Measurements from ENCODE around the gene HSD17B2. TPM values are rescaled to one million over a fixed set of nuclear protein-coding genes. Genes with fewer than 3 reads are reported as not detected.

Gene HSD17B2
- polyA plus RNA-seq, 1 experiment, result 14.1 TPM

- ChIA-PET CTCF (interaction anchor here (0.6 to 0.7 kb wide), 2 partner anchors 47 to 78 kb away, joined by 3 to 4 read pairs; no protein-coding TSS in a partner anchor), POLR2A (no interaction called here)
- H3K9me3 ChIP-seq (ENCODE audit: control insufficient read depth, insufficient read depth, low read length), result no peaks in the 10 kb centered on the region
- no peak overlapping the region for H3K27ac ChIP-seq (ENCODE audit: low read depth, low read length)
- no peak overlapping the region for H3K4me3 ChIP-seq (ENCODE audit: low read depth, low read length)
- no peaks in the 10 kb centered on the region for H3K27me3 ChIP-seq (ENCODE audit: control insufficient read depth, insufficient read depth, low read length)
- no peak for TF ChIP-seq CTCF (IDR thresholded peaks at IDR 0.05; ENCODE audit: low read depth, low read length)
- no peak for DNase-seq (ENCODE audit: low read depth, low spot score)
Measured at GRCh38 chr16:82017911-82018568, 17.0 kb upstream of the HSD17B2 start.

- CTCF ChIA-PET, result interaction anchor here (1.4 kb wide), 1 partner anchor 437 kb away, joined by 3 read pairs; no protein-coding TSS in a partner anchor
- H3K27ac ChIP-seq (ENCODE audit: low read depth, low read length), result no peak overlapping the region
- H3K4me3 ChIP-seq (ENCODE audit: low read depth, low read length), result no peak overlapping the region
- H3K27me3 ChIP-seq (ENCODE audit: control insufficient read depth, insufficient read depth, low read length), result no peaks in the 10 kb centered on the region
- DNase-seq (ENCODE audit: low read depth, low spot score), result no peak
- POLR2A ChIA-PET, result no interaction called here
- no peaks in the 10 kb centered on the region for H3K9me3 ChIP-seq (ENCODE audit: control insufficient read depth, insufficient read depth, low read length)
- no peak for TF ChIP-seq CTCF (IDR thresholded peaks at IDR 0.05; ENCODE audit: low read depth, low read length)
Measured at GRCh38 chr16:82019535-82019934, 15.5 kb upstream of the HSD17B2 start.

GRCh38 chr16:82020051-82020450 is 15.0 kb upstream of the HSD17B2 start:
- POLR2A ChIA-PET, result no interaction called here
- Histone ChIP-seq H3K9me3 (ENCODE audit: control insufficient read depth, insufficient read depth, low read length) (no peaks in the 10 kb centered on the region), H3K4me3 (ENCODE audit: low read depth, low read length) (no peak overlapping the region), H3K27me3 (ENCODE audit: control insufficient read depth, insufficient read depth, low read length) (no peaks in the 10 kb centered on the region), H3K27ac (ENCODE audit: low read depth, low read length) (no peak overlapping the region)
- no peak for DNase-seq (ENCODE audit: low read depth, low spot score)
- no peak for TF ChIP-seq CTCF (IDR thresholded peaks at IDR 0.05; ENCODE audit: low read depth, low read length)
- CTCF ChIA-PET, result interaction anchor here (1.4 kb wide), 1 partner anchor 437 kb away, joined by 3 read pairs; no protein-coding TSS in a partner anchor

GRCh38 chr16:82023206-82023605 is 11.8 kb upstream of the HSD17B2 start:
- ChIA-PET CTCF (interaction anchor here (0.7 kb wide), 1 partner anchor 9 kb away, joined by 3 read pairs; no protein-coding TSS in a partner anchor), POLR2A (no interaction called here)
- Histone ChIP-seq H3K4me3 (ENCODE audit: low read depth, low read length) (no peak overlapping the region), H3K9me3 (ENCODE audit: control insufficient read depth, insufficient read depth, low read length) (no peaks in the 10 kb centered on the region), H3K27me3 (ENCODE audit: control insufficient read depth, insufficient read depth, low read length) (no peaks in the 10 kb centered on the region), H3K27ac (ENCODE audit: low read depth, low read length) (no peak overlapping the region)
- no peak for DNase-seq (ENCODE audit: low read depth, low spot score)
- no peak for TF ChIP-seq CTCF (IDR thresholded peaks at IDR 0.05; ENCODE audit: low read depth, low read length)

GRCh38 chr16:82024316-82024715 is 10.7 kb upstream of the HSD17B2 start:
- CTCF ChIA-PET, result no interaction called here
- no peak for DNase-seq (ENCODE audit: low read depth, low spot score)
- TF ChIP-seq CTCF (IDR thresholded peaks at IDR 0.05; ENCODE audit: low read depth, low read length), result no peak
- H3K27ac ChIP-seq (ENCODE audit: low read depth, low read length), result no peak overlapping the region
- no peak overlapping the region for H3K4me3 ChIP-seq (ENCODE audit: low read depth, low read length)
- H3K9me3 ChIP-seq (ENCODE audit: control insufficient read depth, insufficient read depth, low read length), result no peaks in the 10 kb centered on the region
- POLR2A ChIA-PET, result no interaction called here
- H3K27me3 ChIP-seq (ENCODE audit: control insufficient read depth, insufficient read depth, low read length), result no peaks in the 10 kb centered on the region

Measured in AG04450 (cell line).